ENCODE measurements around the gene BTBD9.
A peak's percentile ranks its signal among the peaks of the same experiment; 100 is the strongest.
"Not testable (repeated sequence)": the region's sequence is repeated elsewhere in the genome, so short reads cannot be mapped to it uniquely, and the experiment has no call there.

The BTBD9 gene

GRCh38 chr6:38137608-38138265 is 502.0 kb downstream of the BTBD9 start:
- no peak for TF ChIP-seq CTCF (IDR thresholded peaks at IDR 0.05; ENCODE audit: insufficient read depth, low read length, missing control alignments)
- no peak for DNase-seq (ENCODE audit: low read depth, low spot score)
- H3K4me3 ChIP-seq (ENCODE audit: low read depth, low read length) = no peak overlapping the region
- ChIA-PET CTCF (interaction anchor here (1.2 kb wide), 1 partner anchor 11 kb away, joined by 3 read pairs; no protein-coding TSS in a partner anchor), POLR2A (no interaction called here)

- DNase-seq (ENCODE audit: low read depth, low spot score) = no peak
- ChIA-PET CTCF (no interaction called here), POLR2A (no interaction called here)
- TF ChIP-seq CTCF (IDR thresholded peaks at IDR 0.05; ENCODE audit: insufficient read depth, low read length, missing control alignments) = no peak
- H3K4me3 ChIP-seq (ENCODE audit: low read depth, low read length) = no peak overlapping the region
Observed at GRCh38 chr6:38136547-38136946, 503.2 kb downstream of the BTBD9 start.

GRCh38 chr6:38134704-38135088 is 505.0 kb downstream of the BTBD9 start:
- DNase-seq (ENCODE audit: low read depth, low spot score) = no peak
- ChIA-PET CTCF (interaction anchor here (1.7 kb wide), 1 partner anchor 359 kb away, joined by 4 read pairs; no protein-coding TSS in a partner anchor), POLR2A (no interaction called here)
- TF ChIP-seq CTCF (IDR thresholded peaks at IDR 0.05; ENCODE audit: insufficient read depth, low read length, missing control alignments) = no peak
- H3K4me3 ChIP-seq (ENCODE audit: low read depth, low read length) = no peak overlapping the region

- DNase-seq (ENCODE audit: low read depth, low spot score) = no peak
- no peak overlapping the region for H3K4me3 ChIP-seq (ENCODE audit: low read depth, low read length)
- POLR2A ChIA-PET = no interaction called here
- CTCF ChIA-PET = interaction anchor here (1.7 kb wide), 1 partner anchor 360 kb away, joined by 4 read pairs; no protein-coding TSS in a partner anchor
- no peak for TF ChIP-seq CTCF (IDR thresholded peaks at IDR 0.05; ENCODE audit: insufficient read depth, low read length, missing control alignments)
Observed at GRCh38 chr6:38133932-38134703, 505.6 kb downstream of the BTBD9 start.

- POLR2A ChIA-PET = interaction anchor here (0.8 kb wide), 1 partner anchor 16 kb away, joined by 3 read pairs; no protein-coding TSS in a partner anchor
- no peak overlapping the region for H3K4me3 ChIP-seq (ENCODE audit: low read depth, low read length)
- CTCF ChIA-PET = interaction anchor here (0.7 to 2.1 kb wide), 3 partner anchors 10 to 362 kb away, joined by 3 to 9 read pairs (median 3); no protein-coding TSS in a partner anchor
- no peak for TF ChIP-seq CTCF (IDR thresholded peaks at IDR 0.05; ENCODE audit: insufficient read depth, low read length, missing control alignments)
- peak; percentile 92 for DNase-seq (ENCODE audit: low read depth, low spot score)
Observed at GRCh38 chr6:38131527-38131965, 508.2 kb downstream of the BTBD9 start.

- H3K4me3 ChIP-seq (ENCODE audit: low read depth, low read length) = no peak overlapping the region
- TF ChIP-seq CTCF (IDR thresholded peaks at IDR 0.05; ENCODE audit: insufficient read depth, low read length, missing control alignments) = no peak
- ChIA-PET POLR2A (no interaction called here), CTCF (no interaction called here)
- DNase-seq (ENCODE audit: low read depth, low spot score) = no peak
Observed at GRCh38 chr6:38127284-38127683, 512.4 kb downstream of the BTBD9 start.

- CTCF ChIA-PET = interaction anchor here (1.7 kb wide), 1 partner anchor 39 kb away, joined by 3 read pairs; no protein-coding TSS in a partner anchor
- POLR2A ChIA-PET; DNase-seq (ENCODE audit: low read depth, low spot score); H3K4me3 ChIP-seq (ENCODE audit: low read depth, low read length): not testable (repeated sequence)
Observed at GRCh38 chr6:38124224-38124926, 515.4 kb downstream of the BTBD9 start.

Data from AG04449 (cell line).